Stimulated activated CD4-positive, alpha-beta T cell treated with anti-CD3 and anti-CD28 coated beads, Interleukin-1b, Interleukin-23, amount 100 ng/mL, for 24 hours (primary cell): ENCODE results near the gene POU5F1.
"Not testable (repeated sequence)": the region's sequence is repeated elsewhere in the genome, so short reads cannot be mapped to it uniquely, and the experiment has no call there.

Experiments used
- DNase-seq, 4 experiments: peaks; one replicate each; pipeline ENCODE4 v3.0.0-alpha.2; 2020; ENCODE audit warnings: low read depth in 4 of 4, low spot score in 1 of 4

The POU5F1 gene

GRCh38 chr6:31169123-31169857 is 1.2 kb downstream of the POU5F1 start:
- DNase-seq = no peak

GRCh38 chr6:31168606-31169005 is 1.9 kb downstream of the POU5F1 start:
- no peak for DNase-seq

DNA sequence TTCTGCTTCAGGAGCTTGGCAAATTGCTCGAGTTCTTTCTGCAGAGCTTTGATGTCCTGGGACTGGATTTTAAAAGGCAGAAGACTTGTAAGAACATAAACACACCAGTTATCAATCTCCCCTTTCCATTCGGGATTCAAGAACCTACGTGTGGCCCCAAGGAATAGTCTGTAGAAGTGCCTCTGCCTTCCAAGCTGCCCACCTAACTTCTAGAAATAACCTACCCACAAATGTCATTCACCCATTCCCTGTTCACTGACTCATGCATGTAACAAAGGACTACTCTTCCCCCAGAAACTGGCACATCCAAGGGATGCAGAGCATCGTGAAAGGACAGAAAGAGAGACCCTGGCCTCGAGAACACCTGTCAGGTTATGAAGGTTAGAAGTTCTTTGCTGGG is 4.5 kb downstream of the POU5F1 start:
- DNase-seq = no peak

GRCh38 chr6:31165064-31165832 is 5.2 kb downstream of the POU5F1 start:
- not testable (repeated sequence) for DNase-seq

DNA sequence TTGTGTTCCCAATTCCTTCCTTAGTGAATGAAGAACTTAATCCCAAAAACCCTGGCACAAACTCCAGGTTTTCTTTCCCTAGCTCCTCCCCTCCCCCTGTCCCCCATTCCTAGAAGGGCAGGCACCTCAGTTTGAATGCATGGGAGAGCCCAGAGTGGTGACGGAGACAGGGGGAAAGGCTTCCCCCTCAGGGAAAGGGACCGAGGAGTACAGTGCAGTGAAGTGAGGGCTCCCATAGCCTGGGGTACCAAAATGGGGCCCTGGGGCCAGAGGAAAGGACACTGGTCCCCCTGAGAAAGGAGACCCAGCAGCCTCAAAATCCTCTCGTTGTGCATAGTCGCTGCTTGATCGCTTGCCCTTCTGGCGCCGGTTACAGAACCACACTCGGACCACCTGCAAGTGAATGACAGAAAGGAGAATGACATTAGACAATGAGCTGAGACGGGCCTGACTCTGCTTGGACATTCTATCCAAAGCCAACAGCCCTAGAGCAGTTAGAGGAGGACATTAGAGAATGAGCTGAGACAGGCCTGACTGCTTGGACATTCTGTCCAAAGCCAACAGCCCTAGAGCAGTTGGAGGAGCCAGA is 5.9 kb downstream of the POU5F1 start:
- not testable (repeated sequence) for DNase-seq

DNA sequence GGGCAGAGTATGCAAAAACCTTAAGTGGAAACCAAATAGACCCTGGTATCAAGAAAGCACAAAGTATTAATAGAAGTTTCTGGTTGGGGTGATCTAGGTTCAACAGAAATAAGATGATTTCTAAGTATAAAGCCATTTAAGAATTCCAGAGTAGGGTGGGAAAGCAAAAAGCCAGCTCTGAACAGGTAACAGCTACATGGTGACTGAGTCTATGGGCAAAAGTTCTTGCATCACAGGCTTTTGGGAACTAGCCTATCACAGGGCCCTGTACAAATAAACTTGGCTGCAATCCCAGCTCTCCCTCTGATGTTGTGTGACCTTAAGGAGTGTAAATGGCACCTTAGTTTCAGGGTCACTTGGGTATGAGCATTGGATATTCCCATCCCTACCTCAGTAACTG is 6.6 kb downstream of the POU5F1 start:
- DNase-seq = no peak

GRCh38 chr6:31162463-31163165 is 7.9 kb downstream of the POU5F1 start:
- no peak for DNase-seq

DNA sequence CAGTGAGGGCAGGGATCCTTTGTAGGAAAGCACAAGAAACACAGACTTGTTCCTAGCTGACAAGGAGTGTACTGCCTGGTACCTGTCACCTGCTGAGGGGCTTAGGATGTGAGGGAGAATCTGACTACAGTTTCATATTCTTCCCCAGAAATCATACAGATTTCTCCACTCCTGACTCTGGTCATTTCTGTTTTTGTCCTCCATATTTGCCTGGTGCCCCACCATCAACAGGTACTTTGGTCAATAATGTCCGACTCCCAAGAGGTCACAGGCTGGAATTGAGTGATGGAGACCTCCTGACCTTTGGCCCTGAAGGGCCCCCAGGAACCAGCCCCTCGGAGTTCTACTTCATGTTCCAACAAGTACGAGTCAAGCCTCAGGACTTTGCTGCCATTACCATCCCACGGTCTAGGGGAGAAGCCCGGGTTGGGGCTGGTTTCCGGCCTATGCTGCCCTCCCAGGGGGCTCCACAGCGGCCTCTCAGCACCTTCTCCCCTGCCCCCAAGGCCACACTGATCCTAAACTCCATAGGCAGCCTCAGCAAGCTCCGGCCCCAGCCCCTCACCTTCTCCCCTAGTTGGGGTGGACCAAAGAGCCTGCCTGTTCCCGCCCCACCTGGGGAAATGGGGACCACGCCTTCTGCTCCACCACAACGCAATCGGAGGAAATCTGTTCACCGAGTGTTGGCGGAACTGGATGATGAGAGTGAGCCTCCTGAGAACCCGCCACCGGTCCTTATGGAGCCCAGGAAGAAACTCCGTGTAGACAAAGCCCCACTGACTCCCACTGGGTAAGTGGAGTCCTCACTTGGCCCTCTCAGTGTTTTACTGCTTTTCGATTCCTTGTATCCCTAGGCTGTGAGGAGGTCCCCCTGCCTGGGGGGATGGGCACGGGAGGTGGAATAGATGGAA is 9.0 kb downstream of the POU5F1 start:
- DNase-seq = no peak

DNA sequence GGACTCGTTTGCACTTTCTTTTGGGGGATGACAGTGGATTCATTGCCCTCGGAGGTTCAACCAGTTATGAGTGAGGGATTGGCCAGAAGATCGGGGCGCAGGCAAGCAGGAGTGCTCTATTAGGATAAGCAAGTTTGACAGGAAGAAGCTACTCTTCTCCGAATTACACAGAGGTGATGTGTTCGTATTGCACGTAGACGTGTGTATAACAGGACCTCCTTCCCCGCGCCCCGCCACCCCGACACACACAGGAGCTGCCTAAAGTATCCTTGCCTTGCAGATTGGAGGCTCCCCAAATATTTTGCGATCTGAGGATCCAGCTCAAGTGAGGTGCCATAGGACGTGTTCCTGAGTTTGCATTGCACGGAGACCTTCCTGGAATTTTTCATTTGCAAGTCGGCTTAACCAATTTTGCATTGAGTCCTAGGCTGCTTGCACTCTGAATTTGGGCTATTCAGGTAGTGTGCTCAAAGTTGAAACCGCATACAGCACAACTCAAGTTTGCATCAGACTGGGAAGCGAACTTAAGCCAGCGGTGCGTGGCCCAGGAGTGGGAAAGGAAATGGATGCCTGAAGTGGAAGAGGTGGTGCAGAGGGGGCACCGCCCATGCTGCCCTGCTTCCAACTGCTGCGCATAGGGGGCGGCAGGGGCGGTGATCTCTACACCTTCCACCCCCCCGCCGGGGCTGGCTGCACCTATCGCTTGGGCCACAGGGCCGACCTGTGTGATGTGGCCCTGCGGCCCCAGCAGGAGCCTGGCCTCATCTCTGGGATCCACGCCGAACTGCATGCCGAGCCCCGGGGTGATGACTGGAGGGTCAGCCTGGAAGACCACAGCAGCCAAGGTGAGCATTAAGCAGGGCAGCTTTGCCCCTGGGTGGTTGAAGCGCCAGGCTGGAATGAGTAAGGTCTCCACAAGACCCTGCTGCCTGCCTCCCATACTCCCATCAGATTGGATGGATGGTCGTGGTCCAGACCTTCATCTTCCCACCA is 11.3 kb downstream of the POU5F1 start:
- peak in 1 of 4 experiments; percentile 8 for DNase-seq

- DNase-seq = peak; percentile 96 to 99 (median 98)
Measured at GRCh38 chr6:31158140-31158862, 12.2 kb downstream of the POU5F1 start, which contains the start of gene TCF19. TCF19 (plus strand) TSS chr6:31158589; CDS start chr6:31159470, 881 bp downstream.

DNA sequence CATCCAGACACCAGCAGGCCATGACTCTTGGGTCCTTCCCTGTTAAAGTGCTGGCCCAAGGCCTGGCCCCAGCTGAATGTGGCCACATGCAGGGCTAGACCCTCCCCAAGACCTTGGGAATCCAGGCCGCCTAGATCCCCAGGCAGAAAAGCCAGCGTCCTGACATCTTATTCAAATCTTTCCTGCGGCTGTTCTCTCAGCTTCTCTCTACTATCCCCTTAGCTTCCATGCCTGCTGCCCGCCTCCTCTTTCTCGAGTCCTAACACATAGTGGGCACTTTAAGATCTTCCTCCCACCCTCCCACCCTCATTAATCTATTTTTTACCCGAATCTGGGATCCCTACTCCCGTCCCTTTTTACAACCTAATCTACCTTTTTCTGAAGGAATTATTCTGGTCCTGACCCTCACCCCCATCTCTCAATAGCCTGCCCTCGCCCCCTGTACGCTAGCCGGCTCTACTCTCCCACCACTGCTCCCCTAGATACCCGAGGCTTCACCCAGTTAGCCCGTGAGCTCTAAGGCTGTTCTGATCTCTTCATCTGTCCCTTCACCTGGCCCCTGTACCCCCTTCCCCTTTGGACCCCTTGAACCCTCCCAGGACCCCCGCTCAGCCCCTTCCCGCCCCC is 12.9 kb downstream of the POU5F1 start, which contains the start of gene CCHCR1:
Gene CCHCR1 (minus strand): TSS at position 290 of the 627 bp plus-strand sequence. CDS start 202 bp downstream, at position 88.
- no peak for DNase-seq

DNA sequence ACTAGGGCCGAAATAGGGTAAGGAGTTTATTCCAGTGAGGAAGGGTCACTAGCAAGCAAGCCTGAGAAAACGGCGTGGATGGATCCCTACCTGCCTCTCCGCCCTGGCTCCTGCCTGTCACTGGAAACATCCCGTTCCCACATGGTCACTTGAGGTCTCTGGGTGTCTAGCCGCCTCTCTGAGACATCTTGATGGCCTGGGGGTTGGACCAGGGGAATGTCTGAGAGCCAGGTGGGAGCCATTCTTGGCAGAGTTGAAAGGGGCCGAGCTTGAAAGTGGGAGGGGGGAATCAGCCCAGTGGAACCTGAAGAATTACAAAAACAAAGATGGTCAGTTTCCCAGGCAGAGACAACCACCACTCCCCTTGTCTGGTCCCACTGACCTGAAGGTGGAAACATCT is 13.8 kb downstream of the POU5F1 start:
- DNase-seq = no peak

DNA sequence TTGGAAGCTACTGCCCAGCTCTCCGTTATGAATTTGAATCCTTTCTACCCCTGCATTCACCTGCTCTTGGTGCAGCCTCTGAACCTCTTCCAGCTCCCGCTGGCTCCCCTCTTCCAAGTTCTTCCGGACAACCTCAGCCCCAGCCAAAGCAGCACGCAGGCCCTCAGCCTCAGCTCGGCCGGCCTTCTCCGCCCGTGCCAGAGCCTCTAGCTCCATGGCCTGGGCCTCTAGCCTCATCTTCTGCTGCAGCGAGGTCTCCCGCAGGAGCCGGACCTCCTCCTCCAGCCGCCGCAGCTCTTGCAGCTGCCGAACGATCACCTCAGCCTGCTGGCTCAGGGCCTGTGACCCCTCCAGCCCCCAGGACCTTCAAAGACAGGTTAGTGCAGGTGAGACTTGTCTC is 16.0 kb downstream of the POU5F1 start:
- no peak for DNase-seq

DNA sequence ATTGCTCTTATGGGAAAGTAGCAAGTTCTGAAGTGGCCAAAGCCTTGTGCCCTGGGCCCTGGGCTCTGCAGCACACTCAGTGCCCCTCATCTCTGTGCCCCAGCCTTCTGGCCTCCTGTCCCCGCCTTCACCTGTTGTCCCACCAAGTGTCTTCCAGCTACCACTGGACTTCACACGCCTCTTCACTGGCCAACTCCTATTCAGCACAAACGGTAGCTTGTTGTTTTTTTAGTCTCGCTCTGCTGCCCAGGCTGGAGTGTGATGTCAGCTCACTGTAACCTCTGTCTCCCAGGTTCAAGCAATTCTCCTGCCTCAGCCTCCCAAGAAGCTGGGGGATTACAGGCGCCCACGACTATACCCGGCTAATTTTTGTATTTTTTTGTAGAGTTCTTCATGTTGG is 17.7 kb downstream of the POU5F1 start:
- DNase-seq = no peak

- no peak for DNase-seq
Measured at GRCh38 chr6:31149827-31150447, 20.5 kb downstream of the POU5F1 start.

DNA sequence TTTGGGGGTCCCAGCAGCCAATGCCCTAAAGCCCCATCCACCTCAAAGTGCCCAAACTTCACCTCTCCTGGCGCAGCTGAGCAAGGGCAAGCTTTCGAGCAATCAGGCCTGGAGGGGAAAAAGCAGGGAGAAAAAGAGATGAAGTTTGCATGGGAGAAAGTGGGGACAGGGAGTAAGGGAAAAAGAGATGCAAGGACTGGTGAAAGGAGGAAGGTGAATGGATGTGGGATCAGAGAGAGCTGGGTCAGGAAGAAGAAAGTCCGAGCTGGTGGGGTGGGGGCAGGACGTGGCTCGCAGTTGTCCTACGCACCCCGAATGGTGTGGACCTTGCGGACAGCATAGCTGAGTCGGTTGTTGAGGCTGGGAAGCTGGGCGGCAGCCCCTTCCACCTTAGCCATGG is 25.1 kb downstream of the POU5F1 start:
- DNase-seq = no peak

DNA sequence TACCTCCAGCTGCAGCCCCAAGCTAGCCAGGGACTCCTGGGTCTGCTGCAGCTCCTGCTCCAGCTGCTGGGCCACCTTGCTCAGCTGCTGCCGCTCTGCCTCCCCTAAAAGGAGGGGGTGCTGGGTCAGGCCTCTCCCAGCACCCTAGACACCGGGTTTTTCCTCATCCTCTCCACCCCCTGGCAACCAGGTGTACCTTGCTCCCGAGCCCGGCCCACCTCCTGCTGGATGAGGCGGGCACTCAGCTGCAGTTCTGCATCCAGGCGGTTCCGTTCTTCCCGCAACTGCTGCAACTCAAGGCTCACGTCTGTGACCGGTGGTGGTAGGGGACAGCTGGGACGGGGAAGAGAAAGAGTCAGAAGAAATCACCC is 25.5 kb downstream of the POU5F1 start:
- no peak for DNase-seq
